CD4-positive, alpha-beta T cell treated with Interleukin-4 for 4 hours (primary cell): ENCODE data around the gene EFNA1.
"Not testable (repeated sequence)": the region's sequence is repeated elsewhere in the genome, so short reads cannot be mapped to it uniquely, and the experiment has no call there.

Experiments
- DNase-seq: peaks from one replicate; pipeline ENCODE4 v3.0.0-alpha.2; 2020

EFNA1 gene

DNA sequence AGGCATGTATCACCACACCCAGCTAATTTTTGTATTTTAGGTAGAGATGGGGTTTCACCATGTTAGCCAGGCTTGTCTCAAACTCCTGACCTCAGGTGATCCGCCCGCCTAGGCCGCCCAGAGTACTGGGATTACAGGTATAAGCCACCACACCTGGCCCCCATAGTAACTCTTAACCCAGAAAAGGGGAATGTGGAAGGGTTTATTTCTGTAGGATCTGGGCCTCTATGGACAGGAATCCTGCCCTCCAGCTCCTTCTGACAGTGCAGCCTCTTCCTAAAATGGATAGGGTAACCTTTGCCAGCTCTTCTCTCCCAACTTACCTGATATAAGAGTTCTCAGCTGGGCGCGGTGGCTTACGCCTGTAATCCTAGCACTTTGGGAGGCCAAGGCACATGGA, 35.0 kb downstream of the EFNA1 start:
- not testable (repeated sequence) for DNase-seq

DNA sequence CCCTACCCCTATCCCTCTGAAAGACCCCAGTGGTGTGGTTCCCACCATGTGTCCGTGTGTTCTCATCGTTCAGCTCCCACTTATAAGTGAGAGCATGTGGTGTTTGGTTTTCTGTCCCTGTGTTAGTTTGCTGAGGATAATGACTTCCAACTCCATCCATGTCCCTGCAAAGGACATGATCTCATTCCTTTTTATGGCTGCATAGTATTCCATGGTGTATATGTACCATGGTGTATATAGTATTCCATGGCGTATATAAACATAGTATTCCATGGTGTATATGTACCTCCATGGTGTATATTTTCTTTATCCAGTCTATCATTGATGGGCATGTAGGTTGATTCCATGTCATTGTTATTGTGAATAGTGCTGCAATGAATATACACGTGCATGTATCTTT, 36.1 kb downstream of the EFNA1 start:
- DNase-seq: not testable (repeated sequence)

DNA sequence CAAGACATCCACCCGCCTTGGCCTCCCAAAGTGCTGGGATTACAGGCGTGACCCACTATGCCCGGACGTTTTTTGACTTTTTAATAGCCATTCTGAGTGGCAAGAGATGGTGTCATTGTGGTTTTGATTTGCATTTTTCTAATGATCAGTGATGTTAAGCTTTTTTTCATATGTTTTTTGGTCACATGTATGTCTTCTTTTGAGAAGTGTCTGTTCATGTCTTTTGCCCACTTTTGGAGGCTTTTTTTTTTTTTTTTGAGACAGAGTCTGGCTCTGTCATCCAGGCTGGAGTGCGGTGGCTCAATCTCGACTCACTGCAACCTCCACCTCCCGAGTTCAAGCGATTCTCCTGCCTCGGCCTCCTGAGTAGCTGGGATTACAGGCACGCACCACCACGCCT, 36.9 kb downstream of the EFNA1 start:
- not testable (repeated sequence) for DNase-seq

DNA sequence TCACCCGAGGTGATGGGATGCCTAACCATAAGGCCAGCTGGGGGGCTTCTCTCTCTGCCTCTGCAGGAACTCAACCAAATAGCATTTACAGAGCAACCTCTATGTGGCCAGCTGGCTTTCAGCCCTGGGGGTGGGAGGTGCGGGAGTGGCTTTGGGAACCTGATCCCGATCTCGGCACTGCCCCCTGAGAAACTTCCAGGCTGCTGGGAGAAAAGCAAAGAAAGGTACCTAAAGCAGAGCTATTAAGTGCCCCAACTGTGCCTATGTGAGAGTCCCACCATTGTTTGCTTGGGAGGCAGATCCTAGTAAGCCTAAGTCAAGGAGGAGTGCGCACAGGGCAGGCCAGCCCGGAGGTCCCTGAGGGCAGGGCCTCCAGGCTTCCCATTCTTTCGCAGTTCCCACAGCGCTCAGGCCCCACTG, 38.4 kb downstream of the EFNA1 start:
- no peak for DNase-seq

DNA sequence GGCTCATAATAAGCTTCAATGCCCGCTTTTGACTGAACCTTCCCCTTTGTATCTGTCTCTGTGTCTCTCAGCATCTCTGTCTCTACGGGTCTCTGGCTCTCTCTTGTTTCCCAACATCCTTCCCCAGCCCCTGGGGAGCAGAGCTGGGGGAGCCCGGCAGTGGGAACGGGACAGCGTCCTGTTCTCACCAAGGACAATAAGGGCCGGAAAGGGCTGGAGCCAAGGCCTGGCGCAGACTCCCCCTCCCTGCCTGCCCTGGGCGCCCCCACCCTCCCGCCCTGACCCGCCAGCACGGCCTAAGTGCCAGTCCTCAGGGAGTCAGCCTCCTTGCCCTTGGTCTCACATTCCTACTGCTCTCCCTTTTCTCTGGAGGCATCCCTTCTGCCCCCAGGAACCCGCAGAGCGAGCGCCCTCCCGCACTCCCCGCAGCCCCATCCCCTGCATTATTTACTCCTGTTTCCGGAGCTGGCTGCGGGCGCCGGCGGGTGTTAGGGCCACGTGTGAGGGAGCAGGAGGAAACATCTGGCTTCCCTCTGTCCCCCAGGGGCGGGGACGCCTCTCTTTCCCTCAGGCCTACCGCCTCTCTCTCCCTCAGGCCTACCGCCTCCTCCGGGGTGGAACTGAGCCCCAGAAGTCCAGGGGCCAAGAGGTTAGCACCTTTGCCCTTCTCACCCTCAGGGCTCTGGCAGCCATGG, 38.9 kb downstream of the EFNA1 start:
- no peak for DNase-seq

DNA sequence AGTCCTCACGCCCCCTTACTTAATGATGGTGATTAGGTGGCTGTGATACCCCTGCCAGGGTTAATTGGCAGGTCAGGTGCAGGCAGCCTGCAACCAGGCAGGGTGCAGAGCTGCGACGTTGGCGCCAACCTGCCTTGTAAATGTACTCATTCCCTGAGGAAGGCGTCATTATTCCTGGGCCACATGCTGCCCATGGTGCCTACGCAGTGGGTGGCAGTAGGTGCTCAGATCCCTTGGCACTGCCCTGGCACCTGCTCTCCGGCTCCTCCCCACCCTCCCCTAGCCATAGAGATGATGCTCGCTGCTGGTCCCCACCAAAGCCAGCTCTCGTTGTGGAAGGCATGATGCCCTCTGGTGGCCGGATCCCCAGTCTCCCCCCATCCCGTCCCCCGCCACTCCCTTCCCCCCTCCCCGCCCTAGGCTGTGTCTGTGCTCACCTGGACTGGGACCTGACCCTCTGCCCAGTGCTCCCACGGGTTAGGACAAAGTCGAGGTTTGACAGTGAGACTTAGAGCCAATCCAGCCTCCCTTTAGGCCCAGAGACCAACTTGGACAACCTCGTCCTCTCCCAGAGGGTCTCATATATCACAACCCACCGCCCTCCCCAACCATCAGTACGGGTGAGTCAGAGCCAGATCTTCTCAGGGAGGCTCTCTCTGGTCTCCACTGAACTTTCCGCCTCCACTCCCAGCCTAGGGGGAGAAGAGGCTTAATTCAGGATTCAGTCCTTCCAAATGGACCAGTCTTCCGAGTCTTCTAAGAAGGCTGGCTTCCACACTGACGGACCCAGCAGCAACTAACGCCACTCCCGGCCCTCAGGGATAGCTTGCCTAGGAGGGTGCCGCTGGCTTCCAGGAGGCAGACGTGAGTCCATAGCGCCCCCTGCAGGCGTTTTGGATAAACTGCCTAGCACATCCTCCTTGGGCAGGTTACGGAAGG, 39.8 kb downstream of the EFNA1 start:
- DNase-seq: peak; percentile 77

DNA sequence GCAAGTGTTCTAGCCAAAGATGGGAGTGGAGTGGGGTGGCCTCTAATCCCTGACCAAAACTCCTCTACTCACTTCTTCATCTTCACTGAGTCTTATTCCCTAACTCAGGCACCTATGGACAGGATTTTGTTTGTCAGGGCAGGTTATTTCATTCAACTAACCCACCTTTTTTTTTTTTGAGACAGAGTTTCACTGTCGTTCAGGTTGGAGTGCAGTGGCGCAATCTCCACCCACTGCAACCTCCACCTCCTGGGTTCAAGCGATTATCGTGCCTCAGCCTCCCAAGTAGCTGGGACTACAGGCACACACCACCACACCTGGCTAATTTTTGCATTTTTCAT, 40.4 kb downstream of the EFNA1 start:
- not testable (repeated sequence) for DNase-seq

DNA sequence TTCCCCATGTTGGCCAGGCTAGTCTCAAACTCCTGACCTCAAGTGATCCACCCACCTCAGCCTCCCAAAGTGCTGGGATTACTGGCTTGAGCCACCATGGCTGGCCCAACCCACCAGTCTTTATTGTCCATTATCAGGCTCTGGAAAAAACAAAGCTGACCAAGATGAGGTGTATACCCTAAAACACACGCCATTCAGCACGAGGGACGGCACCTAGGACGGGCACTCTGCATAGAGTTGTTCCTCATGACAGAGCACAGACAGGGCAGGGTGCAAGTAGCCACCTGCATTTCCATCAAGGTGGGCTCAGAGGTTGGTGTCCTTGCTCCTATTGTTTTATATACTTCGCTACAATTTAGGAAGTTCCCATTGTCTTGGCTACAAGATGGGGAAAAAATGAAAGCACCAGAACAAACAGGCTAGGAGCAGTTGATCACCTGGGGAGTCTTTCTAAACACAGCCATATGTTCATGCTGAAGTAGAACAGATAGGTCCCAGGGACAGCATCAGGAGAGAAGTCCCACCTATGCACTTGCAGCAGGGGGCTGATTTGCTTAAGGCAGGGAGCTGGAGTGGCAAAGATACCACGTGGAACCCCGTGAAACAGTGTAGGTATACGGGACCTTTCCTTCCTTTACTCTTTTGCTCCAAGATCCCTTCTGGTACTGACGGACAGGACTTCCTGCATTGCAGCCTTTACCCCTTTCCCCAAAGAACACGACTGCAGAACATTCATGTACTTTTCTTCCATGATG, 41.0 kb downstream of the EFNA1 start:
- no peak for DNase-seq

DNA sequence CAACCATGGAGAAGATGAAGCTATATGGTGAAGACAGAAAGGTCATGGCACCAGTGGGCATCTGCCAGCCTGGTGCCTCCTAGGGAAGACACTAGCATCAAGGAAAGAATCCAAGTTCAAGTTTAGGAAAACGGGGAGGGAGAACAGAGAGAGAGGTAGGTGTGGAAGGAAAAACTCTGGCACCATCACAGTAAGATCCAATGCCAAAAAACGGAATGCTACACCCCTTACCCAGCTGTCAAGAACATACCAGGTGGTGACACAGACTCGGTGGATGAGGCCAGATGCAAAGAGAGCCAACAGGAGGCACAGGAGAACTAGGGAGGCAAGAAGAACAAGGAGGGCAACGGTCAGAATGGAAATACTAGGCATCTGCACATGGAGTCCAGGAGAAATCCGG, 41.9 kb downstream of the EFNA1 start:
- DNase-seq: no peak

DNA sequence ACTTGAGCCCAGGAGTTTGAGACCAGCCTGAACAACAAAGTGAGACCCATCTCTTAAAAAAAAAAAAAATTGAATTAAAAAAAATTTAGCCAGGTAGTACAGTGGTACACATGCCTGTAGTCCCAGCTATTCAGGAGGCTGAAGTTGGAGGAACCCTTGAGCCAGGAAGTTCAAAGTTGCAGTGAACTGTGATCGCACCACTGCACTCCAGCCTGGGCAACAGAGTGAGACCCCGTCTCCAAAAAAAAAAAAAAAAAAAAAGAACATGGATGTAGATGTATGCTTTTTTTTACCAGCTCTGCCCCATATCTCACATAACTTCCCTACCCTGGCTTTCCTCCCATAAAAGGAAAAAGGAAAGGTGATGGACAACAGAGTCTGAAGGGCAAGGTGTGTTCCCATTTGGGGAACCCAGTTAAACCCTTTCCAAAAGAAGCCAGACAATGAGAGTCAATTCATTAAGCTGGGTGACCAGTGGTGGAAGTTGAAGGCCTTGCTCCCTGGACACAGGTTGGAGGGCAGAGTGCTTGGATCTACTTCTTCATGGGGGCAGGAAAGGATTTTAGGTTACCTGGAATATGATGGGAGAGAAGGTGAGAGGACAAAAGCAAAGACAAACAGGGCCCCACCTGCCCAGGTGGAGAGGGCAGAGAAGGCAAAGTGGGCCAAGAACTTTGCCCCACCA, 42.6 kb downstream of the EFNA1 start:
- no peak for DNase-seq

DNA sequence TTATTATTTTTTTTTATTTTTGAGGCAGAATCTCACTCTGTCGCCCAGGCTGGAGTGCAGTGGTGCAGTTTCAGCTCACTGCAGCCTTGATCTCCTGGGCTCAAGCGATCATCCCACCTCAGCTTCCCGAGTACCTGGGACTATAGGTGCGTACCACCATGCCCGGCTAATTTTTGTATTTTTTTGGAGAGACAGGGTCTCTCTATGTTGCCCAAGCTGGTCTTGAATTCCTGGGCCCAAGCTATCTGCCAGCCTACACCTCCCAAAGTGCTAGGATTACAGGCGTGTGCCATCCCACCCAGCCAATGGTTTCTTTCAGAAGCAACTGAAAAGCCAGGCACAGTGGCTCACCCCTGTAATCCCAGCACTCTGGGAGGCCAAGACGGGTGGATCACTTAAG, 43.1 kb downstream of the EFNA1 start:
- DNase-seq: no peak

DNA sequence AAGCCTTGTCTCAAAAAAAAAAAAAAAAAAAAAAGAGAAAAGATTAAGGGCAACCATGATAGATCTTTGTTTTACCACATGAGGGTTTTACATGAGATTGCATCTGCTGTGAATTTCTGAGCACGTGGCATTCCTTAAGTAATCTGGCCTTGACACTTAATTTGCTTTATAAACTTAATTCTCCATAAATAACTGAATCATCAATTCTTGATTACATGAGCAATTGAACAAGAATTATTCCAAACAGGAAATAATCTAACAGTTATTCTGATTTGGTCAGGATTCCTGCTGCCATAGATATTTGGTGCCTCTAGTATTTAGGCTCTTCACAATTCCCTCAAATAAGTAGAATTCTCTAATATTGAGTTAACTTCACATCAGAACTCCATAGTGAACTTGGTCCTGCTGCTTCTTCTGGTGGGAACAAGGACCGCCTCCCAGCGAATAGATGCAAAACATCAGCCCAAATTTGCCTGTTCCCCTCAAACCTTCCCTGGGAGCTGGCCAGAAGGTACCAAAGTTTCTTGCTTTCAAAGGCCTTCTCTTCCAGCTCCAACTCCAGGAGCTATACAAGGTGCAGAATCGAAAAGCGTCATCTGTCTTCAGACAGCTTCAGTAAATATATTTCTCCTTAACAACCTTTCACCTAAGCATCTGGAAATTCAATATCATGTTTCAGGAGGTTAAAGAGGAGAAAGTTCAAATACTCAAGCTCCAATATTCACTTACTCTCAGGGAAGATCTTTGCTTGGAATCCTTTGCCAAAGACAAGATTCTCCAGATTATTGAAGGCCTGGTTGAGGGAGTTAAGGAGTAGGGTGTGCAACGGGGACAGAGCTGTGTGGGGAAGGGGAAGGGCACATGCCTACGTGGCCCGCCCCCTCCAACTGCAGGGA, 44.4 kb downstream of the EFNA1 start:
- no peak for DNase-seq

DNA sequence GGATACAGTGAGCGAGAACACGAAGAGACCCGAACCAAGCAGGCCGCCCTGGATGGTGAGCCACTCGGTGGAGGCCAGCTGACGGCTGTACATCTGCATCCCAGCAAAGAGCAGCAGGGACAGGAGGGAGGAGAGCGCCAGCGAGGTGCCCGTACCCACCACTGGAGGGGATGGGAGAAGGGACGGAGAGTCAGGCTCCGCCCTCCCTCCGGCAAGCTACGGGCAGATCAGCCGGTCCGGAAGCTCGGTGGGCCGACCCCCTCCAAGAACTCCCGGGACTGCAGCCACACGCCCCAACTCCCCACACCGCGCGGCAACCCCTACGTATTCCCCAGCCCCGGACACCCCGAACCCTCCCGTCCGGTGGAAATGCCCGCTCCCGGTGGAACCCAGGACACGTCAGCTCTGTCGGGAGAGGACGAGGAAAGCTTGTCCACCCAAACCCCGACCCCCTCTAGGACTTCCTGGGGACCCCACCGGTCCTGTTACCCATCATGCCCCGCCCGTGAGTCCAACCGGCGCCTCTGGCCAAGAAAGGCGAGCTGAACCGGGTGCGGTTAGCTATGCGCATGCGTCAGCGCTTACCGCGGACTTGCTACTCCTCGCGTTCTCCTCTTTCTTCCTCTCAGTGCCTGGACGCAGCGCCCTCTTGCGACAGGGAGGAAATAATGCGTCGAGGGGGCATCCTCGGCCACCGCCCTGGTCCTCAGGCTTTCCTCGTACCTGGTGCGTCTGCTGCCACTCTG, 45.2 kb downstream of the EFNA1 start, which contains the start of gene KRTCAP2:
TSS of gene KRTCAP2 (minus strand) at position 573 of the 746 bp plus-strand sequence. CDS start at position 493, 80 bp downstream.
- DNase-seq: peak; percentile 95

DNA sequence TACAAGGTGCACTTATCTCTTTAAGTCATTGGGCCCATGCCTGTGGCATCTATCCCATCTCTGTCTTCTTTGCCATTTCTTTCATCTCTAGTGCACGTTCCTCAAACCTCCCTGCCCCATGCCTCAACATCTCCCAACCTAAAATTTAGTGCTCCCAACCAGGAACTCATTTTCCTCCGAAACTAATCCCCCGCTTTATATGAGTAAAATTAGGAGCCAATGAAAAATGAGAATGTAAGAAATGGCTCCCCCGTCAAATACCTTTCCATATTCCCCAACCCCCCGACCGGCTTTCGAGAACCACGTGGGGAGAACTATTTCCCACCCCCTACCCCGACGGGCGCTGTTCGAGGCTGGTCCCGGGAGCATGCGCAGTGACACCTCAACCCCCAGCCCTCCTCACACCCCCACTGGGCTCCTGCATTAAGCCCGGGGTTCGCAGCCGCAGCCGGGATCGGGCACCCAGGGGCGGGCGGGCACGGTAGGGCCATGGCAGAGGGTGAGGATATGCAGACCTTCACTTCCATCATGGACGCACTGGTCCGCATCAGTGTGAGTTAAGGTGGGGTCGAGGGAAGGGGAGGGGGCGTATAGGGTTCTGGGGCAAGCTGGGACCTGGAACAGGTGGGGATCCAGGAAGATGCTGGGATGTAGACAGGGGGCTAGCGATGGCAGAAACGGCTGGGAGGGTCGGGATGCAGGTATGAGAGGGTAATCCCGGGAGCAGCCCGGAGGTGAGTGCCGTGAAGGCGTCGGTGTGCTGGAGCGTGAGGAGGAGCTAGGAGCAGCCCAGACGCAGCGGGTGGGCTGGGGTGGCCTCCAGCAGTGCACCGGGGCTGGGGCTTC, 46.0 kb downstream of the EFNA1 start, which contains the start of gene TRIM46:
TSS of gene TRIM46 (plus strand) at position 372 of the 846 bp plus-strand sequence. CDS start at position 490, 118 bp downstream.
- DNase-seq: peak; percentile 83

DNA sequence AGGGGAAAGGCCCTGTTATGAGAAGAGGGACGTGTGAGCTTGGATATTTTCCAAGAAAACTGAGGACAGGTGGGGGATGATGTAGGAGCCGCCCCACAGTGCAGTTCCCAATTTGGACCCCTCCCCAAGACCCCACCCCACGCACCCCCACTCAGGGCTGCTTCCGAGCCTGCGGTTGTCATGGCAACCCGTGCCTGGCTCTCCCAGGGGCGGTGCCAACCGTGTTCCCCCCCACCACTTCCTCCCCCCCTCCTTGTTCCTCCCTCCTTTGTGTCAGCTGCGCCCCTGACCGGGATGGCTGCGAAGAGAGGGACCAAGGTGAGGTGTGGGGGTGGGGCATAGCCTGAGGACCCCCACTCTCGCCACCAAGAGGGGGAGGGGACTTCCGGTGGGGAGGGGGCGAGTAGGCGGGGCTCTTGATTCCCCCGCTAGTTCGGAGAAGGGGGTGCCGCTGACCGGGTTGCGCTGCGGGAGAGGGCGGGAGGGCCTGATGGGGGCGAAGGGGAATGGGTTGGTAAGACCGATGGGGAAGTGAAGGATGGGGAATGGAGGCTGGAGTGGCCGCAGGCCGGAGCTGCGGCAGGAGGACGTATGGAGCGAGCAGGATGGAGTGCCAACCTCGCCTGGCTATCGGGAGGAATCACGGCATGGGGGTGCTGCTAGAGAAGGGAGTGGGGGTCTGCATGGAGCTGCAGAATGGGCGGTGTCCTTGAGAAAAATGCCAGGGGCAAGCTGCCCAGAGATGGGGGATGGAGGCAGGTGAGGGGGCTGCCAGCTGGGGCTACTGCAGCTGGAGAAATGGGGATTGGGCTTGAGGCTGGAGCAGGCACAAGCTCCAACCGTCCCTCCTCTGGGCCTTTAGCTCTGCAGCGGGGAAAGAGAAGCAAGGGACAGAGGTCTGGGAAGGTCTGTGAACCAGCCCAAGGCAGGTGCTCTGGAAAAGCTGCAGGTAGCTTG, 46.9 kb downstream of the EFNA1 start:
- DNase-seq: peak; percentile 64

DNA sequence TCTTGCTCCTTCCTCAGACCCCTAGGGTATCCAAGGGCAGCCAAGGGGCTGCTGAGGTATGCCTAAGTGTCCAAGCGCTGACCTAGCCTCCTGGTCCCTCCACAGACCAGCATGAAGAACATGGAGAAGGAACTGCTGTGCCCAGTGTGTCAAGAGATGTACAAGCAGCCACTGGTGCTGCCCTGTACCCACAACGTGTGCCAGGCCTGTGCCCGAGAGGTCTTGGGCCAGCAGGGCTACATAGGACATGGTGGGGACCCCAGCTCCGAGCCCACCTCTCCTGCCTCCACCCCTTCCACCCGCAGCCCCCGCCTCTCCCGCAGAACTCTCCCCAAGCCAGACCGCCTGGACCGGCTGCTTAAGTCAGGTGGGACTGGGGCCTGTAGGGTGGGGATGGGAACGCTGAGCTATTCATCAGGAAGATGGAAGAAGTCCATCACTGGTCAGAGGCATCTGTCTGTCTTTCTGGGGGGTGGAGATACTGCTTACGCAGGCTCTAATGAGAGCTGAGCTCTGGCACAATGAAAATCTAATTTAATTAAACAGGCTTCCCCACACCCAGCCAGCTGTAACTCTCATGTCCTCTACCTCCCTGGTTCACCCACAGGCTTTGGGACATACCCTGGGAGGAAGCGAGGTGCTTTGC, 47.7 kb downstream of the EFNA1 start:
- DNase-seq: no peak

DNA sequence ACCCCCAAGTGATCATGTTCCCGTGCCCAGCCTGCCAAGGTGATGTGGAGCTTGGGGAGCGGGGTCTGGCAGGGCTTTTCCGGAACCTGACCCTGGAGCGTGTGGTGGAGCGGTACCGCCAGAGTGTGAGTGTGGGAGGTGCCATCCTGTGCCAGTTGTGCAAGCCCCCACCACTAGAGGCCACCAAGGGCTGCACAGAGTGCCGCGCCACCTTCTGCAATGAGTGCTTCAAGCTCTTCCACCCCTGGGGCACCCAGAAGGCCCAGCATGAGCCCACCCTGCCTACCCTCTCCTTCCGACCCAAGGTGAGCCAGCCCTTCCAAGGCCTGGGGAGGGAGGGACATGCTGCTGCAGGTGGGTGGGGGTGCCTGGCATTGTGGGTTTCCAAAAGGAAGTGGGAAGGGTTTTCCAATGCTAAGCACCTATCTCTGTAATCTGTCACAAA, 48.3 kb downstream of the EFNA1 start:
- peak; percentile 18 for DNase-seq

DNA sequence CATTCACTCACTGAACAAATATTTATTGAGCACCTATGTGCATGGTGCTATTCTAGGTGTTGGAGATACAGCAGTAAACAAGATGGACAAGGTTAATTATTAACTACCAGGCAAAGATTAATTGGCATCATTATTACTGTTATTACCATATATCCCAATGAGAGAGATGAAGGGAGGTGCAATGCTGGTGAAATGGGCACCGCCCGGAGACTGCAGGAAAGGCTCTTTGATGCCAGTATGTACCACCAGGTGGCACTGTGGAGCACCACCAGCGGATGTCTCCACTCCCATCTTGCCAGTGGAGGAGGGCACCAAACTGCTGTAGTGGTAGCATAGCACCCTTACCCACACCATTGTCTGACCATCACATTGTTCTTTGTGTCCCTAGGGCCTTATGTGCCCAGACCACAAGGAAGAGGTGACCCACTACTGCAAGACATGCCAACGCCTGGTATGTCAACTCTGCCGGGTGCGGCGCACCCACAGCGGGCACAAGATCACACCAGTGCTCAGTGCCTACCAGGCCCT, 48.9 kb downstream of the EFNA1 start:
- peak; percentile 82 for DNase-seq
